NCI-H187 treated with DMSO at 0.1 percent for 48 hours (cell line): ENCODE data around the gene TPSAB1.

Experiments used
- DNase-seq: peaks from one replicate; lab custom pipeline; 2025; lab: John Stamatoyannopoulos, UW

Gene TPSAB1

GRCh38 chr16:1210461-1210860, 30.0 kb upstream of the TPSAB1 start:
- DNase-seq: no peak

- DNase-seq: no peak
These were observed 28.8 kb upstream of the TPSAB1 start for GRCh38 chr16:1211451-1212268.

GRCh38 chr16:1212616-1213194, 27.8 kb upstream of the TPSAB1 start:
- no peak for DNase-seq

- DNase-seq: no peak
These were observed 27.3 kb upstream of the TPSAB1 start for GRCh38 chr16:1213231-1213630.

GRCh38 chr16:1213796-1214372, 26.6 kb upstream of the TPSAB1 start:
- DNase-seq: no peak

GRCh38 chr16:1214719-1215118, 25.8 kb upstream of the TPSAB1 start:
- DNase-seq: no peak

- DNase-seq: no peak
These were observed 24.8 kb upstream of the TPSAB1 start for GRCh38 chr16:1215574-1216295.

GRCh38 chr16:1216296-1216619, 24.2 kb upstream of the TPSAB1 start:
- DNase-seq: no peak

GRCh38 chr16:1216681-1217400, 23.7 kb upstream of the TPSAB1 start:
- no peak for DNase-seq

GRCh38 chr16:1217526-1217925, 23.0 kb upstream of the TPSAB1 start:
- no peak for DNase-seq

GRCh38 chr16:1218061-1218929, 22.2 kb upstream of the TPSAB1 start:
- no peak for DNase-seq

GRCh38 chr16:1218930-1219611, 21.4 kb upstream of the TPSAB1 start:
- no peak for DNase-seq

- DNase-seq: no peak
These were observed 20.3 kb upstream of the TPSAB1 start for GRCh38 chr16:1220098-1220728.

GRCh38 chr16:1220841-1221627, 19.5 kb upstream of the TPSAB1 start:
- no peak for DNase-seq

- no peak for DNase-seq
These were observed 18.6 kb upstream of the TPSAB1 start for GRCh38 chr16:1221628-1222552.

- DNase-seq: no peak
These were observed 17.8 kb upstream of the TPSAB1 start for GRCh38 chr16:1222553-1223354.
